Muscle of back (tissue), 11 donors: ENCODE measurements around the gene UBA5. TPM values are rescaled to one million over a fixed set of nuclear protein-coding genes. Genes with fewer than 3 reads are reported as not detected.

Source experiments
- DNase-seq, 3 donors: peaks; one replicate each; pipeline versions ENCODE4 v3.0.0 to v3.0.0-alpha.2; 2013
- polyA plus RNA-seq, 10 donors: library from polyadenylated mRNA; unstranded; fragments of 120-200 nt; gene quantifications; one replicate each; pipeline ENCODE4 v1.2.1, GENCODE V29; 2013; ENCODE audit not compliant: insufficient read length in 10 of 10

The UBA5 gene
- polyA plus RNA-seq, 10 donors: 31.9 to 46.2 (median 37.4) TPM

DNA sequence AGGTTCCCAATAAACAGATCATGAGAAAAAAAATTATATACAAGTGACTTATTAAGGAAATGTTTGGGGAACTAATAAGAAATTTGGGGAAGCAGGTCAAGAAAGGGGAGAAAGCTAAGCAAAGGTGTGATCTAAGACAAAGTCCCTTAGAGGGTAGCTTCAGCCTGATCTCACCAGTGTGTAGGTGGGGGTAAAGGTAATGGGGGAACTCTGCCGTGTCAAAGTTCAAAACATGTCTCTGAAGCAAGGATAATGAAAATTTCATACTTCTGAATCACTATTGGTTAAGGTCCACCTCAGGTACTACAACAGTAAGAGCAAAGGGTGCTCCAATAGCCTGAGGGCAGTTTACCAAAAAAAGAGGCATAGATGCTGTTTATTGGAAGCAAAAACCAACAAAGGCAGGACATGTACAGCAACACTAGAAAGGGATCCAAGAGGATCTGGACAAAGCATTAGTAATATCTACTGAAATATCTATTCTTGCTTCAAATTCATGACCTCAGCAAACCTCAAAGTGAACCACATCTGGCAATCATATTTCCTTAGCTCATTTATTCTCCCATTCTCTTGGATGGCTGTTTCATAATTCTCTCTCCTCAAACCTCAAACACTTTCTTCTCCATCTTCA is 7.4 kb upstream of the UBA5 start:
- DNase-seq: peak in 1 of 3 donors; percentile 15

DNA sequence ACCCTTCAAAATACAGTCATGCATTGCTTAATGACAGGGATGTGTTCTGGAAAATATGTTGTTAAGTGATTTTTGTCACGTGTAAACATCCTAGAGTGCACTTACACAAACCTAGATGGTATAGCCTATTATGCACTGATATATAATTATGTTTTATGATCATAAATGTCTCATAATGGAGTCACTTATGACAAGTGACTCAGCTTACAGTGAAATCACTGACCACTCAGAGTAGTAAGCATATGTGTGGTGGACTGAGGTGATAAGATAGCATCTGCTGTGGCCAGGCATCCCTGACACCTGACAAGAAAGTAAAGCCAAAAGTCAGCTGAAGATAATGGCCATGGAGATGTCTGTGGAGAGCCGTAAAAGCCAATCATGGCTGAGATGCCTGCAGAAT is 5.9 kb upstream of the UBA5 start:
- DNase-seq: no peak

DNA sequence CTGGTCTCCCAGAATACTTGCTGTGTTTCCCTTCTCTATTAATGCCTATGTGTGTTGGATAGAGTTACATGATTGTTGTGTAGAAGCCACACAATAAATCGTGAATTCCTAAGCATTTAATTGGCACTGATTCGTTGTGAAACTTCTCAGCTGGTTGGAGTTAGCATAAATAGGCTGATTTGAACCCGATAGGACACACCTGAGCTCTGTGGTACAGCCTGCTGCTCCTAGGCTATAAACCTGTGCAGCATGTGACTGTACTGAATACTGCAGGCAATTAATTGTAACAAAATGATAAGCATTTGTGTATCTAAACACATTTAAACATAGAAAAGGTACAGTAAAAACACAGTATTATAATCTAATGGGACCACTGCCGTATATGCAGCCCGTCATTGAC is 5.4 kb upstream of the UBA5 start:
- no peak for DNase-seq

DNA sequence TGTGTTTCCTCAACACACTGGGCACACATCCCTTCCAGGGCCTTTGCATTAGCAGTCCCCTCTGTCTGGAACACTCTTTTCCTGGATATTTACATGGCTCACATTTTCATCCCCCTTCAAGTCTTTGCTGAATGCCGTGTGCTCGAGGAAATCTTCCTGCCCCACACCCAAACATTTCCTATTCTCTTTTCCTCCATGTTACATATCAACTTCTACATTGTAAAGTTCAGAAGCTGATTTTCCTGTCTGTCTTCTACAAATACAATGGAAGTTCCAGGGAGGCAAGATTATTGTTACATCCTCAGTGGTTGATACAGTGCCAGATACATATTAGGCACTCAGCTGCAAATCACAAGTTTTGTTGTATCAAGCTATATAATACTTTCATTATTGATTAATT is 4.7 kb upstream of the UBA5 start:
- no peak for DNase-seq

DNA sequence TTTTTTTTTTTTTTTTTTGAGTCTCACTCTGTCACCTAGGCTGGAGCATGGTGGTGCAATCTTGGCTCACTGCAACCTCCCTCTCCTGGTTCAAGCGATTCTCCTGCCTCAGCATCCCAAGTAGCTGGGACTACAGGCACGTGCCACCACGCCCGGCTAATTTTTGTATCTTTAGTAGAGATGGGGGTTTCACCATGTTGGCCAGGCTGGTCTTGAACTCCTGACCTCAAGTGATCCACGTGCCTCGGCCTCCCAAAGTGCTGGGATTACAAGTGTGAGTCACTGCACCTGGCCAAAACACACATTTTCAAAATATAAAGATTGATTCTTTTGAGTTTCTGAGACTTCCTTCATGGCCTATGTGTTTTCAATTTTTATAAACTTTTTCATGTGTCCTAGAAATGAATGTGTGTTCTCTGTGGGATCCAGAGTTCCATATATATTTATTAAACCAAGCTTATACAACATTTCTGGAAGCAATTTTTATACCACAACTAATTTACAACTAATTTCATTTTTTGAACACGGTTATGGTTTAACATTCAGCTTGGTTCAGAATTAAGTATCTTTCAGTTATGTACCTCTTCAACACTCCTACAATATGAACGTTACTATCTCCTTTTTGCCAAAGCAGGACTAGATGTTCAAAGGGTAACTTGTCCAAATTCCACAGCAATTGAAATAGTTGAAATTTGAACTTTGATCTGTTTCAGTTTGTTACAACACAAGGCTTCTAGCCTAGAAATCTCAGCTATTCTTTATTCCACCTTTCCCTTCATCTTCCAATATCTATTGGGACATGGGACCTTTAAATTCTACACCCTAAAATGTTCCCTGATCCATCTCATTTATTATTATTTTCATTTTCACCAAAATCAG is 2.0 kb upstream of the UBA5 start:
- no peak for DNase-seq

DNA sequence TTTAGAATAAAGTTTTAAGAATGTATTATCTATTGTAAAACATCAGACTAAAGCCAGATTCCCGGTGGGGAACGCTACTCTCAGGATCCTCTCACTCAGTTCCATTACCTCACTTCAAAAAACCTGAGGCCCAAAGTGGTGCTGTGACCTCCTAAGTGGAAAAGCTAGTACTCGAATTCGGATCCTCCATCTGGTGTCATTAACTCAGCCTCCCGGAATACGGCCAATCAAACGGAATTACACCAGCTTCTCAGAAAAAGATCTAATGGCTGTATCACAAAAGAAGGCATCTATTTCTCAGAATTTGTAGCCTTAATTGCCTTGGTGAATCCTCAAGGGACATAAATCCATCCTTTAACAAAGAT is 1.1 kb upstream of the UBA5 start:
- no peak for DNase-seq

DNA sequence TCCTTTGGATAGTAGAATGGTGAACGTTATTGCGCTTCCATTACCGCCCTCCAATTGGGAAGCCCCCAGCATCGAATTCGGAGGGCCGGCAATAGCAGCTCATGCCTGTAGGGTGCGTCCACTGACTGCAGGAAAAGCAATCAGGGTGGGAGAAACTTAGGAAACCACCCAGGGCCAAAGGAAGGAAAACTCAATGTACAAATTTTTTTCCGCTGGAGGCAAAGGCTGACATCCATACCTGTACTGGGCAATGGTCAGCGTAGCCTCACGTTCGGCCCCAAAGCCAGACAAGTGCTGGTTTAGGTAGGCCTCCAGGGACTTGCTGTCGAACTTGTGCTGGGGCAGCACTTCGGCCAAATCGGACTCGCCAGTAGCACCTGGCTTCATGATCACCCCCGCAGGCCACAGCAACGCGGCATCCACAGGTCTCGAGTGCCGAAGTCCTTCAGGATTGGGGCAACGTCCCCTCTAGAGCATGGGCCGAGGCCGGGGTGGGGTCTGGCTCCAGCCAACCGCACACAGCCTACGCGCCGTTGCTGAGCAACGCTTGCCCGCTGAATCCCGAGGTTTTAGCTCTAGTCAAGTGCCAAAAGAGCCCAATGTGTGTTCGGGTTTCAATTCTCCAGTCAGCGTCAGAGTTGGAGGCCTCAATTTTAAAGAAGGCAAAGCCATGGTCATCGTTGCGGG is 621 bp upstream of the UBA5 start, which contains the start of gene ACAD11:
ACAD11 (minus strand) TSS at position 445 of the 687 bp plus-strand sequence; CDS start at position 387, 58 bp downstream.
- DNase-seq: peak; percentile 72 to 95 (median 82)

DNA sequence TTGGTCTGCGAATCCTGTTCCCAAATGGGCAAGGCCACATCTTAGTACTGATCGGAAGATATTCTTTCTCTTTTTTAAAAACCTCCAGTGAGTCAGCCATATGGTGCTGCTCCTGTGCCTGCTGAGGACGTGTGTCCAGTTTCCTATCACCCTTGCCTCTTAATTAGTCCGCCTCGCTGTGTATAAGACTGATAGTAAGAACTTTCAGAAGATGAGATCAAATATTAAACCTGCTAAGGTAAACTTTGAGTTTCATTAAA is 612 bp downstream of the UBA5 start:
- DNase-seq: no peak

DNA sequence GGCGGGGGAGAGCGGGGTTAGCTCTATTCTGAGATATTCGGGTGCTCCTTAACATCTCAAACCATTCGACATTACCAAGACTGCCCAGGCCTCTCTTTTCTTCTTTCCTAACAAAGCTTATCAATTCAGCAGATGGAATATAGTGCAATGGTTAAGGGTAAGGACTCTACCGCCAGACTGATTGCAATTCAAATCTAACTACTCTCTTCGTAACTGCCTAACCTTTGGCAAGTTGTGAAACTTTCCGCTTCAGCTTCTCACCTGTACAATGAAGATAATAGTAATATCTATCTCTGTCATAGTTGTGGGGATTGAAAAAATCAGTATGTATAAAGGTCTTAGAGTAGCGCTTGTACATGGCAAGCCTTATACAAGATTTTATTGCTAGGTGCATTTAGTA is 972 bp downstream of the UBA5 start:
- peak in 1 of 3 donors; percentile 17 for DNase-seq

DNA sequence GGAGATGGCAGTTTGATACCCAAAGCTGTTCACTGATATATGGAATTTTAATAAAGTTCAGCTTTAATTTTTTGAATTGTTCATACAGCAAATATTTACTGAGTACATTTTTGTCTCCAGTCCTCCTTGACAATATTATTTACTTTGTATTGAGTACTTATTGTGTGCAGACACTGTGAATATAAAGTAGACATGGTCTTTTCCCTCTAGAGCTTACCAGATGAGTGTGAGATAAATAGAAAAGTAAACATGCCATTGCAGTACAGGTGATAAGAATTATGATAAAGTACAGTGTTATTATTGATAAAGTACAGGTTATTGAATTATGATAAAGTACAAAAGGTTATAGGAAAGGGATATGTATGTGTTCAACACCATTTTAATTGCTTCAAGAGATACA is 2.1 kb downstream of the UBA5 start:
- DNase-seq: no peak

DNA sequence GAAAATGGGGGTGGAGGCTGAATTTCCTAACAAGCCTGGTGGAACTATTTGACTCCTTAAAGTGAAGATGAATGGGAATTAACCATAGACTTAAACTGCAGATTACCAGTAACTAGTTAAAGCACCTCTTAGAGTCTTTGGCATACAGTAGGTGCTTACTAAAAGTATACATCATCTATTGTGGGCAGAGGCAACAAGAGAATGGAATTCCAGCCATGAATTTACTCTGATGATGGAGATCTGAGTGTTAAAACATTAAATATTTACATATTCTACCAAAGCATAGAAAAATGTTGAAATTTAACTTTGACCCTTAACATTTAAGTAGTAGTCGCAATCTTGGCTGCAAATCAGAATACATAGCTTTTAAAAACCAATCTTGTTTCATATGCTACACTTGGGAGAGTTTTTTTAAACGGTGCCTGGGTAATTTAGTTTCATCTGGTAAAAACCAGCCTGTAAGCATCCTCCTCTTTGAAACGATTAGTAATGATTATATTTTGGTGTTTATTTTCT is 5.2 kb downstream of the UBA5 start:
- DNase-seq: no peak

DNA sequence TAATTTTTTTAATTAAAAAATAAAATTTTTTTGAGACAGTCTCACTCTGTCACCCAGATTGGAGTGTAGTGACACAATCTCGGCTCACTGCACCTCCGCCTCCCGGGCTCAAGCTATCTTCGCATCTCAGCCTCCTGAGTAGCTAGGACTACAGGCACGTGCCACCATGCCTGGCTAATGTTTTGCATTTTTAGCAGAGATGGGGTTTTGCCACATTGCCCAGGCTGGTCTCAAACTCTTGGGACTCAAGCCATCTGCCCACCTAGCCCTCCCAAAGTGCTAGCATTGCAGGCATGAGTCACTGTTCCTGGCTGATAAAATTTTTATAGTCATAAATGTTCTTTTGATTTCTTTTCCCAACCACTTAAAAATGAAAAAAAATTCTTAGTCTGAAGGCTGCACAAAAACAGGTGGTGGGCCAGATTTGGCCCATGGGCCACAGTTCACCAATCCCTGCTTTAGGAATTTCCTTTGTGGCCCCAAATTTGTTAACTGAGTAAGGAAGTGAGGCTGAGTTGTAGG is 9.2 kb downstream of the UBA5 start:
- no peak for DNase-seq

DNA sequence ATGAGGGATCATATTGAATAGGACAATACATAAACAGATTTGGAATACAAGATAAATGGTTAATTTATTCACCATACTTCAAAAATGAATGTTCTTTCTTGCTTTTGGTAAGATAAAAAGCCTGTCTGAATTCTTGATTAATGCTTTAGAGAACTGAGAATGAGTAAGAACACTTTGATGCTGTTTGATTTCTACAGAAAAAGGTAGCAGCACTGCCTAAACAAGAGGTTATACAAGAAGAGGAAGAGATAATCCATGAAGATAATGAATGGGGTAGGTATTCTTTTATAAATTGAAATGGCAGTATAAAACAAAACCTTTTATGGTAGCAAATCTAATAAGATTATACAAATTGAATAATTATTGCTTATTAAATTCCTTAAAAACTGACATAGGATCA is 15.3 kb downstream of the UBA5 start:
- DNase-seq: no peak

DNA sequence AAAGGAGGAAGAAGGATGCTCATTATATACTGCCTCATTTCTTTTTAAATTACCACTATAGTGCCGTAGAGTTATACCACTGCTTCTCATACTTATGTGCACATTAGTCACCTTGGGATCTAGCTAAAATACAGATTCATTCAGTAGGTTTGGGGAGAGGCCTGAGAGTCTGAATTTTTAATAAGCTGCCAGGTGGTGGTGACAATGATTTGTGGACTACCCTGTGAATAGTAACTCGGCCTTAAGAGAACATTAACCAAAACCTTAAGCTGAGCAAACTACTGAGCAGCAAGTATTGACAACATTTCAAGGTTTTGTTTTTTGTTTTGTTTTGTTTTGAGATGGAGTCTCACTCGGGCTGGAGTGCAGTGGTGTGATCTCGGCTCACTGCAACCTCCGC is 19.8 kb downstream of the UBA5 start:
- DNase-seq: no peak

DNA sequence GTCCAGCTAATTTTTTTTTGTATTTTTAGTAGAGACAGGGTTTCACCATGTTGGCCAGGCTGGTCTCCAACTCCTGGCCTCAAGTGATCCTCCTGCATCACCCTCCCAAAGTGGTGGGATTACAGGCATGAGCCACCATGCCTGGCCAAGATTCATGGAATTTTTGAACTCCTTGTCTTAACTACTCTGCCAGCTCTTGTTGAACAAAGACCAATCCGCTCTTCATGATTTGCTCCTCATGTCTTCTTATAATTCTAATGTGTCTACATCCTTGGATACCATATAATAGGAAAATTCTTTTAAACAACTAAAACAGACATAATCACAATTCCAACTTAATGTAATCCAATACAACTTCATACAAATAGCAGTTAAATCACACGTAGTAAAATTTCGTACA is 21.3 kb downstream of the UBA5 start:
- peak in 2 of 3 donors; percentile 33 to 52 for DNase-seq

DNA sequence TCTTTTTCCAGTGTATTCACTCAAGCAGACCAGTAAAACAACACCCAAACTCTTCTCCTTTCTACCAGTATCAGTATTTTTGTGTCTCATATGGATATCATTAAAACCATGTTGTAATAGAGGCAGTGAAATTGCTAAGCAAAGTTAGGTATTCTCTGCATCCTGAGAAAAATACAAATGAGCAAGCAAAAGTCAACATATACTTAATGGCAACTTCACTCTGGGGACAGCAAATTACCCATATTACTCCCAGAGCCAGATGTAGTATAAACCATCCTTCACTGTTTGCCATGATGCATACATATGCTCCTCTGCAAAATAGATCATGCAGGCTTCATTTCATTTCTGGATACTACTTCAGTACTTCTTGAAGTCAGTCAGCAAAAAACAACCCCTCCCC is 22.1 kb downstream of the UBA5 start:
- peak in 2 of 3 donors; percentile 23 to 50 for DNase-seq

DNA sequence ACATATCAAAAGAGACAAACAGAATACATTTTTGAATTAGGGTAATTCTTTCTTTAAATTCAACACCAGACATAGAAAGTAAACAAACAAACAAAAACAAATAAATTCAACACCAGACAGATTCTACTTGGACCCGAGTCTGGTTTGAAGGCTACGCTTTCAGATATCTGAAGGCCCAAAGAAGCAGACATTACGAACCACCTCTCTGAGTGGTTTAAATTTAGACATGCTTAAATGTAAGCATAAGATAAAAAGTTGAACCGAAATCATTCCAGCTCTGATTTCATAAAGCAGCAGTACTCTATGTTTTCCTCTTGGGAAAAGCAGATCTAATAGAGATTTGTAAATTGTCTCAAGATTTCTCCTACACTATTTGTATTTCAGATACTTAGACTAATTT is 29.9 kb downstream of the UBA5 start:
- DNase-seq: no peak

DNA sequence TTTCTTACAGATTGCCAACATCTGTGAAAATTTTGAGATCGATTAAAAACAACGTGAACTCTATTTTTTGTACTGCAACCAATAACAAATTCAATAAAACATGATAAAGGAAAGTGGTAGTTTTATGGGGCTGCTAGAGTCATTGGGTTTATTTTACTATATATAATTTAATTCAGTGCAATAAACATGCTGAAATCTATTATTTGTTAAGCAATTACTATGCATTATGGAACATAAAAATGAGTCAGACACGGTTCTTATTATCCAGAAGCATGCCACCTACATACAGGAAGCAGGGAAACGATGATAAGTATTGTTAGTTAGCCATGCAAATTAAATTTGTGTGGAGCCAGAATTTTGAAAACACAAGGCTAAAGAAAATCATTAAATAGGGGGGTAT is 34.9 kb downstream of the UBA5 start:
- DNase-seq: no peak

DNA sequence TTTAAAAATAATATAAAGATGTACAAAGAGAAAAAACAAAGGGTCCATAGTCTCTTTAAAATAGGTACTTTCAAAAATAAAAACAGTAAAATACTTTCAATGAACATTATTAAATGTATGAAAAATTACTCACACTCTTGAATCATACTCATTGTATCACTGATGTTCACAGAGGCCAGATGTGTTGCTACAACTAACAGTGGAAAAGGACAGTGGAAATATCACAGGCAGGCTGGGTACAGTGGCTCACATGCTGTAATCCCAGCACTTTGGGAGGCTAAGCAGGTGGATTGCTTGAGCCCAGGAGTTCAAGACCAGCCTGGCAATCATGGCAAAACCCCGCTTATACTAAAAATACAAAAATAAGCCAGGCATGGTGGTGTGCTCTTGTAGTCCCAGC is 35.3 kb downstream of the UBA5 start:
- no peak for DNase-seq

DNA sequence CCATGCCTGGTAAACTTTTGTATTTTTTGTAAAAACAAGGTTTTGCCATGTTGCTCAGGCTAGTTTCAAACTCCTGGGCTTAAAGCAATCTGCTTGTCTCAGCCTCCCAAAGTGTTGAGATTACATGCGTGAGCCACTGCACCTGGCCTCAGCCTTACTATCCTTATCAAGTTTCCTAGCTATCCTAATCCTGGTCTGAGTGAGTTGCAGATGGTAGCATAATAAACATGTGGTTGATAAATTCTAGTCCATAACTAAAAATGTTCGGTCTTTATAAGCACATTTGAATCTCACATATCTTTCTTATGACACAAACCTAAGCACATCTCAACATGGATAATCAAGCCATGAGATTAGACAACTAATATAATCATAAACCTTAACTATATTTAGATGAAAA is 43.6 kb downstream of the UBA5 start:
- no peak for DNase-seq

DNA sequence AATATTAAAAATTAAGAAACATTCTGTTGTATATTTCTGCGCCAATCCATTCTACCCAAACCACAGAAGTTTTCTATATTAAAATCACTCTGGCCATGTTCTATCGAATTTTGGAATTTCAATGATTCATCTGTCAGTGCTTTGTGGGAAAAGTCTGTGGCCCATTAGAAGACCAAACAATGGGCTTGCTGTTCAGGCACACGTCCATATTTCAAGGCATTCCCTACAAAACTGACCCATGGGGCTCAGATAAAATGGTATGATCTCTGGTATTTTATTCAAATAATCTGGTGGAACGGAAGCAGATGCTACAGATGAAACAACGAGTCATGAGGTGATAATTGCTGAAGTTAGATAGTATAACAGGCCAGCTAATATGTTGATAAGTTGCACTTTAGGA is 49.6 kb downstream of the UBA5 start:
- DNase-seq: no peak

DNA sequence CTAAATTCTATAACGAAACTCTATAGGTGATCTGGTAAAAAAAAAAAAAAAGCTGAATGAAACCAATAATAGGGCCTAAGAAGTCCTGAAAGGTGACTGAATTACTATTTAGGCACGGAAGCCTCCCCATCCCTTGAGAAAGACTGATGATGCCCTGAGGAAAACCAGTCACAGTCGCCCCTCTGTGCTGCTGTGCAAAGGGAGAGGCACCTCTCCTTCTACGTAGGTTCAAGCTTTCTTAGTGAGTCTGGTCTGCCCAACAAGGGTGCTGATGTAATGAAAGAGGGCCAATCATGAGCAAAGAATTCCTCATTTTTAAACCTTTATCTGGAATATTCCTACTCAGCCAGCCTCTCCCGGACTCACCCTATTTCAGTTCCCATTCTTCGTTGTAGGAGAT is 50.2 kb downstream of the UBA5 start:
- DNase-seq: no peak
